ENCODE measurements around the gene CRABP2. TPM values are rescaled to one million over a fixed set of nuclear protein-coding genes. Genes with fewer than 3 reads are reported as not detected.

CRABP2 gene
- total RNA-seq, 1 experiment from 2014 or later = 1,115 TPM

DNA sequence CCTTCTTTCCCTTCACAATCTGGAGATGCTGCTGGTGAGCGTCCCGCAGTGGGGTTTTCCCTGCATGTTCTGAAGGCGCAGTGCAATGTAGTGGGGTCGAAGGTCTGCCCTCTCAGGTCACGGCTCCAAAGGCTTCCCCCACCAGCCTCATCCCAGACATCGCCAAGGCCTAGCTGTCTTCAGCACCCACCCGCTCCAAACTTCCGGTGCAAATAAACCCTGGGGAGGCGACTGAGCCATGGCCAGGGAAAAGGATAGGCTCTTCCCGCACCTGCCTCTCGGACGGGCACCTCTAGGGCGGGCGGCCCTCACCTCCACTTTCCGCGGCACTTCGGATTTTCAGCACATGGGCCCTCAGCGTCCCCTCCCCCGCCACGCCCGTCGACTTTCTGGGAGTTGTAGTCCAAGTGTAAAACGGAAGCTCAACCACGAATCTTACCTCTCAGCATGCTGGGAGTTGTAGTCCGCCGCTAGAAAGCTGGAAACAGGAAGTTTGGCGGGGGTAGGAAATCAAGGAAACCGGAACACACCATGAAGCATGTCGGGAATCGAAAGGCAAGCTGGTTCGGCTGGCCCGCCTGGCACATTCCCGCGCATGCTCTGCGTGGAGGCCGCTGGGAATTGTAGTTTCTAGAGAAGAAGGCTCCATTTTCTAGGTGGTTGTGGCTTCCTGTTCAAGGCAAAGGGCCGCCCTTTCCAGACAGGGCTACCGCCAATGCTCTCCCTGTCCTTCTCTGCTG, 35.5 kb upstream of the CRABP2 start, which contains the start of gene MRPL24:
Gene MRPL24 (minus strand): TSS at position 348 of the 740 bp plus-strand sequence. CDS start 2,384 bp downstream, outside the sequence.
- Histone ChIP-seq H3K27me3 (ENCODE audit: control insufficient read depth, insufficient read depth, low read length) (no peaks in the 10 kb centered on the region), H3K4me1 (ENCODE audit: control insufficient read depth, insufficient read depth, low read length) (peaks cover 35% of the 10 kb centered on the region), H3K36me3 (ENCODE audit: control insufficient read depth, insufficient read depth, low read length) (peaks cover 21% of the 10 kb centered on the region), H3K9me3 (ENCODE audit: control insufficient read depth, insufficient read depth, low read depth, low read length) (no peaks in the 10 kb centered on the region), H3K27ac (ENCODE audit: low read length) (peak within 1 kb of the TSS; percentile 95), H3K4me3 (ENCODE audit: low read depth in 2 of 2, low read length in 2 of 2) (peak within 1 kb of the TSS; percentile 79 to 96)
- TF ChIP-seq CTCF (IDR thresholded peaks at IDR 0.05) = no peak
- peak; percentile 94 for TF ChIP-seq POLR2AphosphoS5 (IDR thresholded peaks at IDR 0.05; ENCODE audit: low read depth, low read length)
- peak; percentile 94 for TF ChIP-seq SIN3A (IDR thresholded peaks at IDR 0.05; ENCODE audit: borderline replicate concordance, insufficient read depth, low read depth, low read length)
- TF ChIP-seq REST (IDR thresholded peaks at IDR 0.05; ENCODE audit: insufficient read depth in 1 of 2, low read depth in 2 of 2, low read length in 1 of 2) = no peak
- TF ChIP-seq TCF7L2 (IDR thresholded peaks at IDR 0.05; ENCODE audit: low read depth, low read length) = peak; percentile 49; the same call in 1 of the 2 replicates
- ChIA-PET CTCF (interaction anchor here (0.8 to 1.0 kb wide), 3 partner anchors 14 to 119 kb away, joined by 3 to 4 read pairs (median 4); no protein-coding TSS in a partner anchor), POLR2A (interaction anchor here (0.6 to 1.0 kb wide), 4 partner anchors 11 to 50 kb away, joined by 3 to 4 read pairs (median 3); partner anchors contain the start of genes ISG20L2, METTL25B and PRCC)
- no TSS peak for BruUV-seq (replicated peaks)
- ATAC-seq (peak; percentile 92), DNase-seq (ENCODE audit: low read depth, low spot score) (peak; percentile 98)
- intact Hi-C loops (cut with micrococcal nuclease; ENCODE audit: unreplicated experiment) (no loop called here), in situ Hi-C loops (cut with HindIII; ENCODE audit: low pct_unique_long_range_greater_than_20kb, low sequenced_read_pairs) (no loop called here)

- H3K9me3 ChIP-seq (ENCODE audit: control insufficient read depth, insufficient read depth, low read depth, low read length) = no peaks in the 10 kb centered on the region
- ATAC-seq (peak; percentile 10), DNase-seq (ENCODE audit: low read depth, low spot score) (no peak)
- peak overlapping the region; percentile 79 to 96 for H3K4me3 ChIP-seq (ENCODE audit: low read depth in 2 of 2, low read length in 2 of 2)
- POLR2A ChIA-PET = interaction anchor here (1.0 kb wide), 2 partner anchors 27 to 50 kb away, joined by 3 read pairs; partner anchors contain the start of gene PRCC
- H3K27ac ChIP-seq (ENCODE audit: low read length) = peak overlapping the region; percentile 95
- intact Hi-C loops (cut with micrococcal nuclease; ENCODE audit: unreplicated experiment) (no loop called here), in situ Hi-C loops (cut with HindIII; ENCODE audit: low pct_unique_long_range_greater_than_20kb, low sequenced_read_pairs) (no loop called here)
- TSS peak; percentile 14 for BruUV-seq (replicated peaks)
- TF ChIP-seq REST (IDR thresholded peaks at IDR 0.05; ENCODE audit: insufficient read depth in 1 of 2, low read depth in 2 of 2, low read length in 1 of 2) = no peak
- TF ChIP-seq SIN3A (IDR thresholded peaks at IDR 0.05; ENCODE audit: borderline replicate concordance, insufficient read depth, low read depth, low read length) = no peak
- no peak for TF ChIP-seq TCF7L2 (IDR thresholded peaks at IDR 0.05; ENCODE audit: low read depth, low read length)
- TF ChIP-seq CTCF (IDR thresholded peaks at IDR 0.05) = no peak
- no peak for TF ChIP-seq POLR2AphosphoS5 (IDR thresholded peaks at IDR 0.05; ENCODE audit: low read depth, low read length)
- H3K36me3 ChIP-seq (ENCODE audit: control insufficient read depth, insufficient read depth, low read length) = peaks cover 21% of the 10 kb centered on the region
- peaks cover 29% of the 10 kb centered on the region for H3K4me1 ChIP-seq (ENCODE audit: control insufficient read depth, insufficient read depth, low read length)
- no peaks in the 10 kb centered on the region for H3K27me3 ChIP-seq (ENCODE audit: control insufficient read depth, insufficient read depth, low read length)
- CTCF ChIA-PET = interaction anchor here (1.0 kb wide), 1 partner anchor 120 kb away, joined by 4 read pairs; no protein-coding TSS in a partner anchor
Observed at GRCh38 chr1:156740237-156740740, 34.9 kb upstream of the CRABP2 start.

Measured in Panc1 (cell line).